Measurements from ENCODE around the gene PAX6.

- TF ChIP-seq POLR2AphosphoS5 (IDR thresholded peaks at IDR 0.05; ENCODE audit: low read depth, low read length) (no peak), REST (IDR thresholded peaks at IDR 0.05; ENCODE audit: insufficient read depth in 1 of 2, low read depth in 2 of 2, low read length in 2 of 2) (no peak), TAF1 (IDR thresholded peaks at IDR 0.05; ENCODE audit: borderline replicate concordance, insufficient read depth, low read length) (no peak), SIN3A (IDR thresholded peaks at IDR 0.05; ENCODE audit: borderline replicate concordance, insufficient read depth, low read length) (no peak), FOXP2 (optimal IDR thresholded peaks at IDR 0.05; ENCODE audit: borderline replicate concordance, extremely low read depth, extremely low read length, insufficient read depth) (no peak)
Measured at GRCh38 chr11:31821766-31822165, 10.6 kb upstream of the PAX6 start.
